GM21717 (cell line): ENCODE results near the gene NKD2.
"Not testable (repeated sequence)": the region's sequence is repeated elsewhere in the genome, so short reads cannot be mapped to it uniquely, and the experiment has no call there.

ENCODE experiments used
- ATAC-seq: cut with Tn5 transposase; IDR thresholded peaks from one replicate; pipeline ENCODE4 v1.9.1; 2021; ENCODE audit warnings: mild to moderate bottlenecking, moderate library complexity; ENCODE audit not compliant: unreplicated experiment

The NKD2 gene

GRCh38 chr5:1054799-1055775 lies 46.5 kb downstream of the NKD2 start:
- no peak for ATAC-seq

DNA sequence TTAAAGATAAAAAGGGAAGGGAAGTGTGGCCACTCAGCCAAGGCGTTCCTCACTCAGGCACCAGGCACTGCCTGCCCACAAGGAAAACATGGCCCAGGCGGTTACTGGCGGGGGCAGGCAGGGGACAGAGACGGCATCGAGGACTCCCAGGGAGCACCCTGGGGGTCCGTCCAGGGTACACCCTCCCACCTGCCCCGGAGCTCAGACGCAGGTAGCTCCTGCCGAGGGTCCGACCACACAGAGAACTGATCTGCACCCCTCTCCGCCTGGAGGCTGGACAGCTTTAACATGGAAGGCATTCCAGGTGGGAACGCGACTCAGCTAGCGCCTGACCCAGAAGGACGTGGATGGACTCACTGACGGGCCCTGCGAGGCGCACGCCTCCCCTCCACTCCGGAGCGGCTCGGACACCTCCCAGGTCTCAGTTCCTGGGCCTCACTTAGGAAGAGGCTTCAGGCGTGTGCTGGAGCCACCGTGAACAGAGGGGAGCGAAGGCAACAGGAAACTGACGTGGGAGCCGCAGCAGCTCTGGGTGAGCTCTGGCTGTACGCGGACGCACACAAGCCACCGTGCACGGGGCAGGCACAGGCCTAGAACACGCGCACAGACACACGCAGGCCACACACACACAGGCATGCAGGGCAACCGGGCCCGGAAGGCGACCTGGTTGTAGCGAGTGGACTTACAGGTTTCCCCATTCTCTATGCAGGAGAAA lies 47.5 kb downstream of the NKD2 start:
- no peak for ATAC-seq

GRCh38 chr5:1056611-1057484 lies 48.2 kb downstream of the NKD2 start:
- no peak for ATAC-seq

DNA sequence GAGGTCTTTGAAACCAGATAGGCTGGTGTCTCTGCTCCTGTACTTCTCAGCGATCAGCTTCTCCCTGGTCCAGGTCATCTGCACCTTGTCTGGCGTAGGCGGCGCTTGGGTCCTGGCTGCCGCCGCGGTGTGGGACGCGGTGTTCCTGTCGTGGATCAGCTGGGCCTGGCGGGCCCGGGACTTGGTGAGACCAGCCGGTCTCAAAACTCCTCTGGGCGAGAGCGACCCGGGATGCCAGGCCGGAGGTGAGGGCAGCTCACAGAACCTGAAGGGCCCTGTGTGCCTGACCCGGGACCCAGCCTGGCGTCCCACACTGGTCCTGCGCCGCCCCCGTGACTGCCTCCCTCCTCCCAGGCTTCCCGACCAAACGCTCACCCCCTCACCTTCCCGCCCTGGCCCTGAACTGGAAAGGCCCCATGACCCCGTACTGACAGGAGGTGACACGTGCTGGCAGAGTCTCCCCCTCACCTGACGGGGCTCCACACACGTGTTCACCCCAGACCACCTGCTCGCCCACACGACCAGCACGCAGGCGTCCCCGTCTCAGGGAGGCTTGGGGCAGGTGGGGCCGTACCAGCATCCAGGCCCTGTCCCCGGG lies 49.0 kb downstream of the NKD2 start:
- no peak for ATAC-seq

GRCh38 chr5:1058083-1058945 lies 49.7 kb downstream of the NKD2 start:
- no peak for ATAC-seq

- no peak for ATAC-seq
Measured at GRCh38 chr5:1058988-1059883, 50.6 kb downstream of the NKD2 start.

GRCh38 chr5:1059884-1060263 lies 51.3 kb downstream of the NKD2 start:
- ATAC-seq: no peak

- ATAC-seq: no peak
Measured at GRCh38 chr5:1060535-1060981, 52.0 kb downstream of the NKD2 start.

- ATAC-seq: not testable (repeated sequence)
Measured at GRCh38 chr5:1061292-1061691, 52.7 kb downstream of the NKD2 start.

DNA sequence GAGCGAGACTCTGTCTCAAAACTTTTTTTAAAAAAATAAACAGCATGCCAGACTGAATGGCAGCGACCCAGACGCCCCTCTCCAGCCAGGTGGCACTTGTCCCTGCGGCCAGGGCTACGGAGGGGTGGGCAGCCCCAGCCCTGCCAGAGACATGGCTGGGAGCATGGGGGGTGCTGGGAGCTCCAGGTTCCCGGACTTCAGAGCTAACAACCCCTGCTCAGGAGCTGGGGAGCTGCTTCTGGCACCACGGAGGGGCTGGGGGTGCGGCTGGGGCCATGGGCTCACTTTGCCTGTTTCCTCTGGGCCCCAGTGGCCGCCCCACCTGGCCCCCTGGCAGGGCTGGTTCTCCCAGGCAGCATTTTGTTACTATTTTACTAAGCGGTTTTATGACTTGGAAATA lies 53.3 kb downstream of the NKD2 start:
- no peak for ATAC-seq

DNA sequence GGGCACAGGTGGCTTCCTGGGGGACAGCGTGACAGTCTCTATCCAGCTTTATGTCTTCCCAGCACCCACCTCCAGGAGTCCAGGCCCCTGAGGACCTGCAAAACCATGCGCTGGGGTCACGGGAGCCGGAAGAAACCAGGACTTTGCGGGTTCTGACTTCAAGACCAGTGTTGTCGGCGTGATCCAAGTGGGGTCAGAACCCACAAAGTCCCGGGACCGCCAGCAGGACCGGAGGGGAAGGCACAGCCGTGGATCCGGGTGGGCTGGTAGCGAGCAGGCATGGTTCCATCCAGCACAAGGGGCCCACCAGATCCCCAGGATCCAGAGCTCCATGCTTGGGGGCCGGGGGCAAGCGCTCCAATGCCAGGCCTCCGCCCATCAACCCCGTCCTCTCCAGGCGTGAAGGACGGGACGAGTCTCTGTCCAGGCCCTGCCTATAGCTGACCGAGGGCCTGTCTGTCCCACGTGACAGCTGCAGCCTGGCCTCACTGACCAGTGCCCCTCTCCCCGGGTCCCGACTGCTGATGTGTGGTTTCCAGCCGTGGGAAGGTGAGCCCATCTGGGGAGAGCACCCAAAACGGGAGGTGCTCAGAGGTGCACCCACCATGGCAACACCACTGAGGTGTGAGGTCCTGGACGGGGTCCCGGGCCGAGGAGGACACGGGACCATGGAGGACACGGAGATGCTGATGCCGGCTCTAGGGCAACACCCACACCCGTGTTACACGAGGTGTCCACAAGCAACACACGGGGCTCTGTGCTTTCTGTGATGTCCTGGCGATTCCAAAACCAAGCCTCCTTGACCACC lies 54.4 kb downstream of the NKD2 start:
- no peak for ATAC-seq

DNA sequence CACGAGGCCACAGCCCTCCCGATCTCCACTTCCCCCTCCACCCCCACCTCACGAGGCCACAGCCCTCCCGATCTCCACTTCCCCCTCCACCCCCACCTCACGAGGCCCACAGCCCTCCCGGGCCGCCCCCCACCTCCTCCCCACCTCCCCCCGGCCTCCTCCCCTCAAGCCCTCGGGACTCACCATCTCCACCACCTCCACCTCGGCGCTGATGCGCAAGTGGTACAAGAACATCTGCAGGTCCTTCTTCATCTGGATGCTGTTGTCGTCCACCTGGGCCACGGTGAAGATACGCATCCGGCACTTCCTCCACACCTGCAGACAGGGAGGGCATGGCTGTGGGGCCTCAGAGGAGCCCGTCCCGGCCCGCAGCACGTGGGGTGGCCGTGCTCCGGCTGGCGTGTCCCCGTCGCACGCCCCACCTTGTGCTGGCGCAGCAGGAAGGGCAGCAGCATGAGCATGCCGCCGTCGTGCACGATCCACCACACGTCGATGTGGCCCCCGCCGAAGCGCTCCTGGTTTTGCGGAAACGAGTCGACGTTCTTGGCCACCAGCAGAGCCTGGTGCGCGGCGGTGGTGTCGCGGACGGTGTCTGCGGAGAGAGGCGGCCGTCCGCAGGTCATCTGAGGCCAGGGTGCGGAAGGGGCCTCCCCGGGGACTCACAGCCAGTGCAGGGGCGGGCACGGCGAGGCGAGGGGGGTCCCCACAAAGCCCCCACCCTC lies 55.2 kb downstream of the NKD2 start:
- no peak for ATAC-seq

DNA sequence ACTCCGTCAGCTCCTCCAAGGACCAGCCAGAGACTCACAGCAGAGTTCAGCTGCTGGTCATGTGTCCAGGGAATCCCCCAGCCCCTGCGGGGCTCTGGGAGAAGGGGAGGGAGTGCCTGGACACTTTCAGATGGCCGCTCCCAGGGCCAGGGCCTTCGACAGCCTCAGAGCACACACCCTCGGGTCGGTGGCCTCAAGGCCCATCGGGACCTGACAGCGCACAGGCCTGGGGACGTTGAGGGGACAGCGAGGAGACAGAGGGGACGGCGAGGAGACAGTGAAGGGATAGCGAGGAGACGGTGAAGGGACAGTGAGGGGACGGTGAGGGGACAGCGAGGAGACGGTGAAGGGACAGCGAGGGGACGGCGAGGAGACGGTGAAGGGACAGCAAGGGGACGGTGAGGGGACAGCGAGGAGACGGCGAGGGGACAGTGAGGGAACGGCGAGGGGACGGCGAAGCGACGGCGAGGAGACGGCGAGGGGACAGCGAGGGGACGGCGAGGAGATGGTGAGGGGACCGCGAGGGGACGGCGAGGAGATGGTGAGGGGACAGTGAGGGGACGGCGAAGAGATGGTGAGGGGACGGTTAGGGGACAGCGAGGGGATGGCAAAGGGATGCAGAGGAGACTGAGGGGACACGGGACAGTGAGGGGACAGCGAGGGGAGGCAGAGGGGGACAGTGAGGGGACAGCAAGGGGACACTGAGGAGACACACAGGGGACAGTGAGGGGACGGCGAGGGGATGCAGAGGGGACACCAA lies 56.0 kb downstream of the NKD2 start:
- ATAC-seq: no peak

- ATAC-seq: no peak
Measured at GRCh38 chr5:1065143-1065750, 56.6 kb downstream of the NKD2 start.

DNA sequence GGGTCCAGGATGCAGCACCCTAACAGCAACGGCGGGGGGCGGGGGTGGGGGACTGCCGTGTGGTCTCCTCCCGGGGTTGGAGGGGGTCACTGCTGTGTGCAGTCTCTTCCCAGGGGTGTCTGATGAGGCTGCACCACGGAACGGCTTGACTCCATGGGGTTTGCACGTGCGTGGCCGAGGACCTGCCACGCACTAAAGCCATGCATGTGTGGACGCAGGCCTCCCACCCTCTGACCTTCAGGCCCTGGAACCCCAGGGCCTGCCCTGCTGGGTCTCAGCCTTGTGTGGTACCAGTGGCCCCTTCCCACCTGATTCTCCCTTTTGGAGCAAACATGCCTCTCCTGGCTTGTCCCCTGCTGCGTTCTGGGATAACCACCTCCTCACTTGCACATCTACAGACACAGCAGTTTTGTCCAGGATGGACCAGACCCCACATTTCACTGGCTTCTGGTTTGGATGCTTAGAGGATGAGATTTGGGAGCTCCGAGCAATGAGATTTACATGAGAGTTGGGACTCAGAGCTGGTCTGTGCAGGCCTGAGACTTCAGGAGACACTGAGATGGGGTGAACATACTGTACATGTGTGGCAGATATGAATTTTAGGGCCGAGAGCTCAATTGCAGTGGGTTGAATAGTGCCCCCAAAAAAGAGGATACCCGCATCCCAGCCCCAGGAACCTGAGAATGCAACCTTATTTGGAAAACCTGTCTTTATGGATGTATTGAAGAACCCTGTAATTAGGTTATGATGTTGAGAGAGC lies 57.5 kb downstream of the NKD2 start:
- ATAC-seq: no peak
